IMR-90 (cell line): Measurements from ENCODE around the gene UVSSA.

ENCODE experiments used
- BHLHE40 ChIP-seq: fragments of 150-350 bp; IDR thresholded peaks from 2 replicates; pipeline ENCODE4 v1.6.1; 2016; ENCODE audit warnings: mild to moderate bottlenecking, low read depth, low read length
- CTCF ChIP-seq: conservative IDR thresholded peaks from 2 replicates; pipeline ENCODE4 v1.5.1; 2012; ENCODE audit warnings: mild to moderate bottlenecking, low read depth, low read length, improper control_type of control experiment
- MAFK ChIP-seq: IDR thresholded peaks from 2 replicates; pipeline ENCODE4 v1.6.1; 2012; ENCODE audit warnings: low read depth, low read length, improper control_type of control experiment
- MAZ ChIP-seq: IDR thresholded peaks from 2 replicates; pipeline ENCODE4 v1.6.1; 2012; ENCODE audit warnings: low read depth, mild to moderate bottlenecking, low read length, improper control_type of control experiment, moderate library complexity, borderline replicate concordance
- MXI1 ChIP-seq: IDR thresholded peaks from 2 replicates; pipeline ENCODE4 v1.6.1; 2012; ENCODE audit warnings: low read depth, mild to moderate bottlenecking, low read length, moderate library complexity, borderline replicate concordance
- NFE2L2 ChIP-seq: fragments of 150-350 bp; IDR thresholded peaks from 2 replicates; pipeline ENCODE4 v1.6.1; 2016; ENCODE audit warnings: low read depth, mild to moderate bottlenecking, low read length
- POLR2A ChIP-seq: IDR thresholded peaks from 2 replicates; pipeline ENCODE4 v1.6.1; 2012; ENCODE audit warnings: mild to moderate bottlenecking, low read depth, low read length
- RAD21 ChIP-seq: IDR thresholded peaks from 2 replicates; pipeline ENCODE4 v1.6.1; 2012; ENCODE audit warnings: low read length, improper control_type of control experiment
- RCOR1 ChIP-seq: IDR thresholded peaks from 2 replicates; pipeline ENCODE4 v1.6.1; 2012; ENCODE audit warnings: mild to moderate bottlenecking, low read length, improper control_type of control experiment; ENCODE audit not compliant: insufficient replicate concordance
- SMC3 ChIP-seq: fragments of 150-350 bp; IDR thresholded peaks from 2 replicates; pipeline ENCODE4 v1.6.1; 2016; ENCODE audit warnings: low read depth, mild to moderate bottlenecking, antibody characterized with exemption, low read length, moderate library complexity
- USF2 ChIP-seq: fragments of 150-350 bp; IDR thresholded peaks from 2 replicates; pipeline ENCODE4 v1.6.1; 2017; ENCODE audit warnings: mild to moderate bottlenecking, antibody characterized with exemption, low read length, low read depth

GRCh38 chr4:1398681-1399507 is 51.9 kb downstream of the UVSSA start:
- TF ChIP-seq POLR2A (no peak), CTCF (no peak), SMC3 (no peak), RAD21 (no peak), RCOR1 (no peak), MAZ (no peak), NFE2L2 (no peak), USF2 (no peak), BHLHE40 (no peak), MAFK (no peak), MXI1 (no peak)
